GM18499 (cell line): ENCODE data around the gene MALL.
"Not testable (repeated sequence)": the region's sequence is repeated elsewhere in the genome, so short reads cannot be mapped to it uniquely, and the experiment has no call there.

Source experiments
- ATAC-seq: cut with Tn5 transposase; IDR thresholded peaks from one replicate; pipeline ENCODE4 v1.9.1; 2021; ENCODE audit warnings: moderate number of reproducible peaks; ENCODE audit not compliant: insufficient read depth, unreplicated experiment

MALL gene

GRCh38 chr2:110115291-110116032 is at the start of gene MALL:
TSS of gene MALL (minus strand) at chr2:110115822. CDS start at chr2:110115792, 30 bp downstream.
- ATAC-seq = no peak

- ATAC-seq = no peak
These were observed 41.7 kb upstream of the MALL start for GRCh38 chr2:110157153-110157793.

- not testable (repeated sequence) for ATAC-seq
These were observed 39.2 kb upstream of the MALL start for GRCh38 chr2:110154828-110155227.

GRCh38 chr2:110154188-110154587 is 38.6 kb upstream of the MALL start:
- ATAC-seq = not testable (repeated sequence)

- ATAC-seq = no peak
These were observed 37.8 kb upstream of the MALL start for GRCh38 chr2:110153416-110153815.

GRCh38 chr2:110152943-110153342 is 37.3 kb upstream of the MALL start:
- no peak for ATAC-seq

- no peak for ATAC-seq
These were observed 34.0 kb upstream of the MALL start for GRCh38 chr2:110149330-110150220.

GRCh38 chr2:110146945-110147332 is 31.3 kb upstream of the MALL start:
- no peak for ATAC-seq

- no peak for ATAC-seq
These were observed 30.7 kb upstream of the MALL start for GRCh38 chr2:110146183-110146944.

GRCh38 chr2:110143982-110144381 is 28.4 kb upstream of the MALL start:
- ATAC-seq = no peak

GRCh38 chr2:110140401-110140800 is 24.8 kb upstream of the MALL start:
- no peak for ATAC-seq

GRCh38 chr2:110134025-110134424 is 18.4 kb upstream of the MALL start:
- ATAC-seq = no peak

- ATAC-seq = no peak
These were observed 15.5 kb upstream of the MALL start for GRCh38 chr2:110131166-110131565.

GRCh38 chr2:110130757-110131156 is 15.1 kb upstream of the MALL start:
- ATAC-seq = no peak

- no peak for ATAC-seq
These were observed 11.3 kb upstream of the MALL start for GRCh38 chr2:110126906-110127305.

GRCh38 chr2:110126086-110126773 is 10.6 kb upstream of the MALL start:
- ATAC-seq = no peak

- ATAC-seq = no peak
These were observed 9.5 kb upstream of the MALL start for GRCh38 chr2:110124939-110125691.

GRCh38 chr2:110124038-110124825 is 8.6 kb upstream of the MALL start:
- ATAC-seq = no peak
